Endothelial cell of umbilical vein (primary cell): ENCODE data around the gene HUWE1. TPM values are rescaled to one million over a fixed set of nuclear protein-coding genes. Genes with fewer than 3 reads are reported as not detected.

Experiments
- BruUV-seq: library from RNA; stranded (reverse); fragments of 400-500 nt; replicated peaks from 2 replicates; lab custom pipeline; 2021; lab: Mats Ljungman, UMichigan
- CTCF ChIA-PET: fragments of 300-600, 350-600 bp; sonication (Branson Sonifier 250); formaldehyde crosslinking; loops from one replicate; lab custom pipeline; 2021; ENCODE audit warnings: antibody characterized with exemption, inconsistent platforms; lab: Charles Lee
- POLR2A ChIA-PET: fragments of 300-600, 350-600 bp; sonication (Branson Sonifier 250); formaldehyde crosslinking; loops from one replicate; lab custom pipeline; 2021; ENCODE audit warnings: antibody characterized with exemption, inconsistent platforms; lab: Charles Lee
- DNase-seq: peaks from one replicate; pipeline ENCODE4 v3.0.0-alpha.2; 2011; ENCODE audit warnings: low read depth, low spot score
- FAIRE-seq: peaks from 2 replicates; lab custom pipeline; 2011; peaks lifted over from hg19 to GRCh38; lab: Jason Lieb, UNC
- H2AFZ ChIP-seq: 2 replicates; pipeline ENCODE4 v1.6.0; 2012; ENCODE audit warnings: low read depth, low read length, control low read depth, inconsistent platforms
- H3K27ac ChIP-seq: 2 replicates; pipeline ENCODE4 v1.5.1; 2011; ENCODE audit warnings: low read depth, mild to moderate bottlenecking, control low read depth, low read length, moderate library complexity; ENCODE audit not compliant: insufficient read depth
- H3K27me3 ChIP-seq, 2 experiments: 2 replicates each; pipeline versions ENCODE4 v1.6.0 to v1.6.1; 2011; ENCODE audit warnings: low read length in 2 of 2, mixed read lengths in 1 of 2; ENCODE audit not compliant: control insufficient read depth in 2 of 2, insufficient read depth in 2 of 2
- H3K36me3 ChIP-seq, 2 experiments: 2 replicates in 1 of 2; 3 replicates in 1 of 2; pipeline ENCODE4 v1.5.1; 2011; ENCODE audit warnings: low read length in 2 of 2, mild to moderate bottlenecking in 1 of 2, moderate library complexity in 1 of 2; ENCODE audit not compliant: control insufficient read depth in 2 of 2, insufficient read depth in 2 of 2; ENCODE audit errors: extremely low read depth in 1 of 2
- H3K4me1 ChIP-seq: 3 replicates; pipeline ENCODE4 v1.5.1; 2011; ENCODE audit warnings: mild to moderate bottlenecking, low read length; ENCODE audit not compliant: control insufficient read depth, insufficient read depth; ENCODE audit errors: extremely low read depth
- H3K4me2 ChIP-seq: 2 replicates; pipeline ENCODE4 v1.6.1; 2011; ENCODE audit warnings: low read length, control low read depth, mixed read lengths; ENCODE audit not compliant: insufficient read depth
- H3K4me3 ChIP-seq, 3 experiments: fragments of 200-600 bp in 1 of 3; sonication (generic), shearing (Covaris generic) in 1 of 3; replicated peaks in 1 of 3; 2 replicates each; pipeline ENCODE4 v1.5.1; 2011 to 2016; ENCODE audit warnings: control low read depth in 3 of 3, low read length in 3 of 3, mild to moderate bottlenecking in 2 of 3, inconsistent platforms in 1 of 3, low read depth in 1 of 3, moderate library complexity in 1 of 3; ENCODE audit not compliant: insufficient read depth in 1 of 3
- H3K79me2 ChIP-seq: 2 replicates; pipeline ENCODE4 v1.6.0; 2012; ENCODE audit warnings: low read length, inconsistent platforms; ENCODE audit not compliant: control insufficient read depth, insufficient read depth
- H3K9ac ChIP-seq: replicated peaks from 2 replicates; pipeline ENCODE3; 2011; ENCODE audit warnings: low read length, control low read depth; ENCODE audit not compliant: insufficient read depth; ENCODE audit errors: extremely low read depth
- H3K9me1 ChIP-seq: replicated peaks from 3 replicates; pipeline ENCODE4 v1.6.0; 2011; ENCODE audit warnings: mild to moderate bottlenecking, low read length; ENCODE audit not compliant: control insufficient read depth, insufficient read depth; ENCODE audit errors: extremely low read depth
- H3K9me3 ChIP-seq: replicated peaks from 2 replicates; pipeline ENCODE4 v1.5.1; 2012; ENCODE audit warnings: low read length, inconsistent platforms; ENCODE audit not compliant: control insufficient read depth, insufficient read depth
- H4K20me1 ChIP-seq: replicated peaks from 2 replicates; pipeline ENCODE3; 2011; ENCODE audit warnings: mild to moderate bottlenecking, low read length; ENCODE audit not compliant: control insufficient read depth, insufficient read depth; ENCODE audit errors: extremely low read depth
- CTCF ChIP-seq, 2 donors: IDR thresholded peaks; 1 replicate in 1 of 2; 2 replicates in 1 of 2; pipeline ENCODE4 v1.5.1; 2011; ENCODE audit warnings: low read length in 2 of 2, mild to moderate bottlenecking in 2 of 2, moderate library complexity in 2 of 2, control low read depth in 1 of 2, inconsistent platforms in 1 of 2, low read depth in 1 of 2; ENCODE audit not compliant: insufficient read depth in 1 of 2; ENCODE audit errors: extremely low read depth in 1 of 2
- EZH2 ChIP-seq: IDR thresholded peaks from 2 replicates; pipeline ENCODE4 v1.6.1; 2012; ENCODE audit warnings: borderline replicate concordance, low read depth, mild to moderate bottlenecking, moderate library complexity, low read length, inconsistent platforms; ENCODE audit not compliant: severe bottlenecking
- FOS ChIP-seq: IDR thresholded peaks from 2 replicates; pipeline ENCODE4 v1.6.1; 2011; ENCODE audit warnings: mild to moderate bottlenecking, low read length, moderate library complexity, borderline replicate concordance; ENCODE audit not compliant: insufficient read depth
- GATA2 ChIP-seq: IDR thresholded peaks from 2 replicates; pipeline ENCODE4 v1.7.0; 2011; ENCODE audit warnings: low read depth, mild to moderate bottlenecking, moderate library complexity, mixed read lengths, low read length; ENCODE audit not compliant: insufficient read length, insufficient read depth
- JUN ChIP-seq: IDR thresholded peaks from 2 replicates; pipeline ENCODE4 v1.6.1; 2011; ENCODE audit warnings: borderline replicate concordance, low read depth; ENCODE audit not compliant: insufficient read length, insufficient read depth
- MAX ChIP-seq: IDR thresholded peaks from 2 replicates; pipeline ENCODE4 v1.6.1; 2011; ENCODE audit not compliant: insufficient read depth, insufficient read length
- MYC ChIP-seq: IDR thresholded peaks from one replicate; pipeline ENCODE4 v1.6.1; 2011; ENCODE audit warnings: mild to moderate bottlenecking, low read depth, low read length
- POLR2A ChIP-seq: IDR thresholded peaks from 2 replicates; pipeline ENCODE4 v1.6.1; 2012; ENCODE audit warnings: low read depth, mild to moderate bottlenecking, control low read depth, low read length
- POLR2AphosphoS5 ChIP-seq: IDR thresholded peaks from 2 replicates; pipeline ENCODE4 v1.6.1; 2012; ENCODE audit warnings: low read depth, mild to moderate bottlenecking, control low read depth, low read length, moderate library complexity; ENCODE audit not compliant: insufficient read depth
- dilution Hi-C: fragments of 300-500 bp; cut with MboI; formaldehyde crosslinking; loops from one replicate; pipeline ENCODE4 v1.15.0; 2019; ENCODE audit warnings: low sequenced_read_pairs; ENCODE audit not compliant: extremely low pct_ligation_motif_present
- intact Hi-C: fragments of 100-400 bp; cut with micrococcal nuclease; formaldehyde crosslinking; loops from one replicate; pipeline ENCODE4 v1.10.0; 2022
- polyA plus RNA-seq, 4 experiments: library from polyadenylated mRNA; depleted of rRNA in 3 of 4; stranded (reverse) in 3 of 4; unstranded in 1 of 4; fragments of >200 nt; gene quantifications; 2 replicates each; pipeline versions ENCODE4 v1.2.1 to v1.2.3, GENCODE V29; 2011 to 2012; ENCODE audit warnings: missing spikeins in 1 of 4
- total RNA-seq: library from RNA; stranded (reverse); gene quantifications from 2 replicates; pipeline ENCODE4 v1.2.3, GENCODE V29; 2021

HUWE1 gene
- total and polyA plus RNA-seq, 2 donors (not counting 3 experiments of a cell fraction or from before 2014, with no cell fraction given), result 66.6 to 210 TPM

- no peak for TF ChIP-seq MYC
- no peak for TF ChIP-seq EZH2
- TF ChIP-seq POLR2AphosphoS5, result no peak
- no peak for TF ChIP-seq POLR2A
- TF ChIP-seq CTCF (IDR thresholded peaks at IDR 0.05; ENCODE audit: extremely low read depth in 1 of 2, insufficient read depth in 1 of 2, low read depth in 1 of 2, low read length in 2 of 2), result no peak
- TF ChIP-seq MAX, result no peak
- no peak for TF ChIP-seq GATA2
- TF ChIP-seq JUN, result no peak
- no peak for TF ChIP-seq FOS
- no peaks in the 10 kb centered on the region for H3K9me1 ChIP-seq
- ChIA-PET POLR2A (no interaction called here), CTCF (interaction anchor here (3.3 kb wide), 1 partner anchor 12 kb away, joined by 13 read pairs; no protein-coding TSS in a partner anchor)
- FAIRE-seq, result no peak
- no TSS peak for BruUV-seq
- H3K79me2 ChIP-seq, result no peaks in the 10 kb centered on the region
- no peaks in the 10 kb centered on the region for H3K27me3 ChIP-seq
- no peak overlapping the region for H3K27ac ChIP-seq
- H3K9ac ChIP-seq, result no peak overlapping the region
- H4K20me1 ChIP-seq, result no peaks in the 10 kb centered on the region
- no peak for DNase-seq
- no peaks in the 10 kb centered on the region for H3K36me3 ChIP-seq
- intact Hi-C loops, result no loop called here
- H3K4me1 ChIP-seq, result no peaks in the 10 kb centered on the region
- dilution Hi-C loops, result no loop called here
- H3K9me3 ChIP-seq, result no peaks in the 10 kb centered on the region
- H2AFZ ChIP-seq, result no peak overlapping the region
- H3K4me3 ChIP-seq, result no peak overlapping the region
- no peak overlapping the region for H3K4me2 ChIP-seq
These were observed 192.1 kb downstream of the HUWE1 start for GRCh38 chrX:53494436-53494835.
